ENCODE data around the gene AP3S2.
"Not testable (repeated sequence)": the region's sequence is repeated elsewhere in the genome, so short reads cannot be mapped to it uniquely, and the experiment has no call there.

Gene AP3S2

DNA sequence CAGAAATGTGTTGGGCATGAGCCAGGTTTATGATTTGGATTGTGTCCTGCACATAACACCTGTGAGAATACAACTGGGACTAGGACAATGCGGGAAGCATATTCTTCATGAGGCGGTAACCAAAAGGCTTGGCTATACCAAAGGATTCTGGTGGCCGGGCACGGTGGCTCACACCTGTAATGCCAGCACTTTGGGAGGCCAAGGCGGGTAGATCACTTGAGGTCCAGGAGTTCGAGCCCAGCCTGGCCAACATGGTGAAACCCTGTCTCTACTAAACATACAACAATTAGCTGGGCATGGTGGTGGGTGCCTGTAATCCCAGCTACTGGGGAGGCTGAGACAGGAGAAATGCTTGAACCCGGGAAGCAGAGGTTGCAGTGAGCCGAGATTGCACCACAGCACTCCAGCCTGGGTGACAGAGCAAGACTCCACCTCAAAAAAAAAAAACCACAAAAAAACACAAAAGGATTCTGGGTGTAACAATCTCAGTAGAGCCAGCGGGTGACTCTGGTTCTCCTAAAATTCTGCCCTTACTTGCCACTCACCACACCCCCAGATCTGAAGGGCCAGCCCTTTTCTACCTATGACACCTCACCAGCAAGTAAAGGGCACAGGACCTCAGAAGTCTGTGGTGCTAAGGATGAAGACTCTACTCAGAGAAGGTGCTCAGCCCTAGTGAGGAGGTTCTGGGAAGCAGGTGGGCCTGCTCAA lies 59.2 kb downstream of the AP3S2 start:
- DNase-seq: not testable (repeated sequence)

DNA sequence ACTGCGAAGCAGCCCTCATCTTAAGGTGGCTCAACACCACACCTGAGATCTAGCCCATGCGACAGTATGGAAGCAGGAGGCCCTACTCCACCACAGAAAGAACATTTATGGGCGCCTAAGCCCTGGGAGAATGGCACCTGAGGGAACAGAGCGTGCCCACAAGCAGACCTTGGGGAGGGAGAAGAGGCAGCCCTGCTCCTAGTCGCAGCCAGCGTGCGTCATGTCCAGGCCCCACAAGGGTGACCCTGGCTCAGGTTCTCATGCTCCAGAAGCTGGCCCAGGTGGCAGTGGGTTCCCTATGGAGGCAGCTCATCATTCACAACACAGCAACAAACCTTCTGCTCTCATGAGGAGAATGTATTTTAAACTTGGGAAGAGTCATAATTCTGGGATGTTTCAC lies 59.8 kb downstream of the AP3S2 start:
- DNase-seq: no peak

- no peak for DNase-seq
These were observed 63.2 kb downstream of the AP3S2 start for GRCh38 chr15:89830639-89831038.

- DNase-seq: no peak
These were observed 64.0 kb downstream of the AP3S2 start for GRCh38 chr15:89829616-89830440.

GRCh38 chr15:89829161-89829560 lies 64.6 kb downstream of the AP3S2 start:
- no peak for DNase-seq

- no peak for DNase-seq
These were observed 65.3 kb downstream of the AP3S2 start for GRCh38 chr15:89828281-89829145.

DNA sequence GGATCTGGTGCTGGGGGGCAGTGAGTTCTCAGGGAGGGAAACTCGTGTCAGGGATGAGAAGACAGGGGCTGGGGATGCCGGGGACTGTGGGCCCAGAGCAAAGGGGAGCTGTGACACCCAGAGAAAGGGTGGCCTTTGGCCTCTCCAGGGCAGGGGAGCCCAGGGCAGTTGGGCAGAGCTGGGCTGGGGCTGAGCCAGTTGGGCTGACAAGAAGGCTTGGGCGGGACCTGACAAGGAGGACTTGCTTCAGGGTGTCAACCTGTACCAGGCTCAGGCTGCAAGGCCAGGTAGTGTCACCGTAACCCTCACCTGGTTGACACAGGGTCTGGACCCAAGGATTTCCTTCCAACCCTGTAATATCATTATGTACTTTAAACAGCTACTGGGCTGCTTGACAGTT lies 66.0 kb downstream of the AP3S2 start:
- DNase-seq: no peak

GRCh38 chr15:89826671-89827655 lies 66.8 kb downstream of the AP3S2 start:
- no peak for DNase-seq

- DNase-seq: no peak
These were observed 68.4 kb downstream of the AP3S2 start for GRCh38 chr15:89825271-89825940.

GRCh38 chr15:89824607-89824867 lies 69.3 kb downstream of the AP3S2 start:
- no peak for DNase-seq

DNA sequence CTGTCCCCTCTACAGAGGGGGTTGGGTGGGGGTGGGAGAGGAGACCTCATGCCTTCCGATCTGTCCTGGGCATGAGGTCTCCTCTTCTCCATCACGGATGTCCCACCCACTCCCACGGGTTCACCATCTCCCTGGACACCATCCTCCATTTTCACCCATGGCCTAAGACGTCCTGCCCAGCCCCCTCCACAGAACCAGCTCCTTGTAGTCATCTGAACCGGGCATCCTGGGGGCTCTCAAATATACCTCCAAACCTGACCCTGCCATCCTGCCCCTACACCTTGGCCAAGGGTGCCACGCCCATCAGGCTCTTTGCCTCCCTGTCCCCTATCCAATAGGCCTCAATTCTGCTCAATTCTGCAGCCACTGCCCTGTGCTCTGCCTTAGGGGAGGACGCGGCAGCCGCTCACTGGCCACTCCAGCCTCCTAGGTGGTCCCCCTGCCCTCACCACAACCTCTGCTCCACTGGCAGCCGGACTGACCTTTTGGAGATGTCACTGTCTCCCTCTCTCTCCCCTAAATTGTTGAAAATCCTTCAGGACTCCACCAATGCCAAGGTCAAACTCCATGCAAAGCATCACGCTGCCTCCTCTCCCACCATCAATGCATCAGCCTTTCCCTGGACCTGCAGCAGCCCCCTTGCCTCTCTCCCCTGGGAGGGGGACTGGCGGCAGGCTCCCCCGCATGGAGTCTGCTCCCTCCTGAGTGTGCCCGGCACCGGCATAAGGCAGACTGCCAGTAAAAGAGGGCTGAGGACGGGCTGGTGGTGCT lies 69.8 kb downstream of the AP3S2 start:
- no peak for DNase-seq

DNA sequence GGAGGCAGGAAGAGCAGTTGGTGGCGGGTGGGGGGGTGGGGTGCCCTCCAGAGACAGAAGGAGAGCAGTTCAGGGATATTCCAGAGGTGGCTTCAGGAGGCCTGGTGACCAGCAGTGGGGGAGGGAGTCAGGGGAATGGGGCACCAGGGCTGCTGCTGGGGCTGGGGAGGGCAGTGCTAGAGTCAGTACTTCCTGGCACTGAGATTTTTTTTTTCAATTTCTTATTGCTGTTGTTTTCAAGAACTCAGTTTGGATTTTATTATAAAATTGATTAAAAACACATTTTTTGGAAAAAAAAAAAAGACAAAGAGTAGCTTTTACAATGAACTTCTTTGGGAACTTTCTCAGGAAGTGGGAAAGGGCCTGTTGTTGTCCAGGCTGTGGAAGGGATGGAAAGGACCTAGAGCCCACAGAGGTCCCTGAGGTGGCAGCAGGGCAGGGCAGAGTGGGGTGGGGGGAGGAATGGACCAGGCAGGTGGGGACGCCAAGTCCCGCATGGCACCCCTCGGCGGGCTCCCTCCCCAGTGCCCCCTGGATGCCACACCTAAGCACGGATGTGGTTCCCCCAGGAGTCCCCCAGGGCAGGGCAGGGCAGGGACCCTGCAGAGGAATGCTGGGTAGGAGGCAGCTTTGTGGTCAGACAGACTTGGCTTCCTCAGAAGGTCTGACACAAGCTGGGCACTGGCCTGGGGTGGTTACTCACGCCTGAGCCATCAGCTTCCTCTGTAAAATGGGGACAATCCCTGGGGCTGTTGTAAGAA lies 70.7 kb downstream of the AP3S2 start:
- DNase-seq: no peak

GRCh38 chr15:89822611-89822950 lies 71.2 kb downstream of the AP3S2 start:
- no peak for DNase-seq

DNA sequence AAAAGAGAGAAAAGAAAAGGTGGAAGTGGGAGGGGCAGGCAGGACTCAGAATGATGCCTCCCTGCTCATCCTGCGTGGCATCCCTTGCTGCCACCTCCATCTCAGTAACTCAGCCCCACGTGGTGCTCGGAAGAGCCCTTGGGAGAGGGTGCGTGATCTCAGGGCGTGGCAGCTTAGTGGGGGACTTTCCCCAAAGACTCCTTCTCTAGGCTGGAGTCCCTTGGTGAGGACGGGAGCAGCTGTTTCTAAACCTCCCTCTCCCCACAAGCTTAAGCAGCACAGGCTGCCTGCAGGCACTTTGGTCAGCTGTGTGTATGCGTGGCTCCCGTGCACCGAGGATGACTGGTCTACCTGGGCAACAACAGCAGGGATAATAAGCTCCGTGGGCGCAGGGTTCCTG lies 71.8 kb downstream of the AP3S2 start:
- no peak for DNase-seq

- DNase-seq: no peak
These were observed 72.9 kb downstream of the AP3S2 start for GRCh38 chr15:89820666-89821611.

DNA sequence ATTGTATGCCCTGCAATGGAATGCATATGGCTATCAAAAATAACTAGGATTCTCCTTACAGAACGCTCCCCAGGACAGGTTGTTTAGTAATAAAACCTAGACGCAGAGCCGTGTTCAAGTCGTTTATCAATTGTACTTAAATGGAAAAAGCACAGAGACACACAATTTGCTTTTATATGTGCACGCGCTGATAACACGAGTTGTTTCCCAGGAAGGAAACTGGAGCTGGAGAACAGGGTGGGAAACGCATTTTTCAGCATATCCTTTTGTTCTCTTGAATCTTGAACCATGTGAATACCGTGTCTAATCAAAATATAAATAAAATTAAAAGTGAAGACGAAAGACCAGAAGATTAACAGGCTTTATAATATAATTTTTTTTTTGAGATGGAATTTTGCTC lies 75.5 kb downstream of the AP3S2 start:
- no peak for DNase-seq

DNA sequence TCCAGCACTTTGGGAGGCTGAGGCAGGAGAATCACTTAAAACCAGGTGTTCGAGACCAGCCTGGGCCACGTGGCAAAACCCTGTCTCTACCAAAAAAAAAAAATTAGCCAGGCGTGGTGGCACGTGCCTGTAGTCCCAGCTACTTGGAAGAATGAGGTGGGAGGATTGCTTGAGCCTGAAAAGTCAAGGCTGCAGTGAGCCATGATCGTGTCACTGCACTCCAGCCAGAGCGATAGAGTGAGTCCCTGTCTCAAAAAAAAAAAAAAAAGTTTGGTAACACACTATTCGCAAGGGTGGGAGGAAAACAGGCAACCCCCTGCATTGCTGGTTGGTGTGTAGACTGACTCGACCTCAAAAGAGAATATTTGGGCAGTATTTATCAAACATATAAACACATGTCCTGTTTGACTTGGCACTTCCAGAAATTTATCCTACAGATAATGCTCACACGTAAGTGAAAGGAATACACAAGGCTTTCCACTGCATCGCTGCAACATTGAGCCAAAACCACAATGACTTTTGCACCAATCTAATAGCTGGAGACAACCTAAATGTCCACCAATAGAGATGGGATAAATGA lies 76.0 kb downstream of the AP3S2 start:
- no peak for DNase-seq

DNA sequence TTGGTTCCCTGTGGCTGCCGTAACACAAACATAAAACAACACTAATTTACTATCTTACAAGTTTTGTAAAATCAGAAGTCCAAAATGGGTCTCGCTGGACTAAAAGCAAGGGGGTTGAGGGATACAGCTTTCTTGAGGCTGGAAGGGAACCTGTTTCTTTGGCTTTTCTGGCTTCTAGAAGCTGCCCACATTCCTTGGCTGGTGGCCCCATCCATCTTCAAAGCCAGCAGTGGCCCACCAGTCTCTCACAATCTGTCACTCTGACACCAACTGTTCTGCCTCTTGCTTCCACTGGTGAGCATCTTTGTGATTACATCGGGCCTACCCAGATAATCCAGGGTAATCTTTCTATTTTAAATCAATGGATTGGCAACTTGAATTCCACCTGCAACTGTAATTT lies 78.0 kb downstream of the AP3S2 start:
- no peak for DNase-seq
